ENCODE measurements around the gene GUCA1C. TPM values are rescaled to one million over a fixed set of nuclear protein-coding genes. Genes with fewer than 3 reads are reported as not detected.

GUCA1C gene
- total and polyA plus RNA-seq, 3 experiments from 2014 or later: not detected

- Mint-ChIP-seq H3K9me3 (peaks cover 0 to 2% (median 0%) of the 10 kb centered on the region in 5 donors), H3K27me3 (peaks cover 0 to 7% of the 10 kb centered on the region in 2 donors), H3K4me3 (no peak overlapping the region), H3K27ac (no peak overlapping the region), H3K36me3 (peaks cover 0 to 8% (median 0%) of the 10 kb centered on the region in 3 donors), H3K4me1 (no peaks in the 10 kb centered on the region)
- Histone ChIP-seq H3K27ac (ENCODE audit: low read depth, low read length) (no peak overlapping the region), H3K27me3 (ENCODE audit: insufficient read depth, low read length, poor library complexity, severe bottlenecking) (no peaks in the 10 kb centered on the region), H3K4me3 (ENCODE audit: low read length) (no peak overlapping the region), H3K36me3 (ENCODE audit: insufficient read depth, low read length) (no peaks in the 10 kb centered on the region), H3K4me1 (ENCODE audit: insufficient read depth, low read length) (no peaks in the 10 kb centered on the region), H3K9me3 (ENCODE audit: low read length) (no peaks in the 10 kb centered on the region)
- ChIA-PET CTCF (no interaction called here), POLR2A (no interaction called here)
- DNase-seq: no peak
These were observed 16.6 kb downstream of the GUCA1C start for GRCh38 chr3:108936924-108937689.

DNA sequence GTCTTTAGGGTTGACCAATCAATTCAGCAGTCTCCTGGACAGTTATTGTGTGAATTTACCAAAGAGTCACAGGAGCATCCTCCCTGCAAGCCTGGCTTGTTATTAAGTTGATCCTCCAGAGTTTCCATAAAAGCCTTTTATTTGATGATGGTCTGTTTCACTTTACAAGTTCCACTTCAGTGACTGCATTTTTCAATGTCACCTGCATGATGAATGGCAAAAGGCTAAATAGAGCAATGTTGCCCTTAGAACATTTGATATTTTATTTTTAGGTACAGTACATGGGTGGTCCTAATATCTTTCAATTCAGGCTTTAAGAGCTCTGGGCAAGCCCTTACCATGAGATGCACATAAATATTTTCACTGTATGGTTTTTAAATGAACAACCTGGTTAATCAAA is 22.6 kb downstream of the GUCA1C start:
- H3K9me3 ChIP-seq (ENCODE audit: low read length): peaks cover 4% of the 10 kb centered on the region
- no peak overlapping the region for H3K27ac Mint-ChIP-seq
- H3K27ac ChIP-seq (ENCODE audit: low read depth, low read length): no peak overlapping the region
- H3K27me3 ChIP-seq (ENCODE audit: insufficient read depth, low read length, poor library complexity, severe bottlenecking): no peaks in the 10 kb centered on the region
- no peak overlapping the region for H3K4me3 ChIP-seq (ENCODE audit: low read length)
- no peaks in the 10 kb centered on the region for H3K4me1 Mint-ChIP-seq
- DNase-seq: no peak
- H3K4me3 Mint-ChIP-seq: no peak overlapping the region
- POLR2A ChIA-PET: no interaction called here
- peaks cover 14 to 50% of the 10 kb centered on the region in 2 donors for H3K27me3 Mint-ChIP-seq
- no peaks in the 10 kb centered on the region for H3K4me1 ChIP-seq (ENCODE audit: insufficient read depth, low read length)
- peaks cover 7 to 23% (median 18%) of the 10 kb centered on the region in 5 donors for H3K9me3 Mint-ChIP-seq
- H3K36me3 ChIP-seq (ENCODE audit: insufficient read depth, low read length): no peaks in the 10 kb centered on the region
- CTCF ChIA-PET: no interaction called here
- H3K36me3 Mint-ChIP-seq: peaks cover 0 to 30% (median 0%) of the 10 kb centered on the region in 3 donors

DNA sequence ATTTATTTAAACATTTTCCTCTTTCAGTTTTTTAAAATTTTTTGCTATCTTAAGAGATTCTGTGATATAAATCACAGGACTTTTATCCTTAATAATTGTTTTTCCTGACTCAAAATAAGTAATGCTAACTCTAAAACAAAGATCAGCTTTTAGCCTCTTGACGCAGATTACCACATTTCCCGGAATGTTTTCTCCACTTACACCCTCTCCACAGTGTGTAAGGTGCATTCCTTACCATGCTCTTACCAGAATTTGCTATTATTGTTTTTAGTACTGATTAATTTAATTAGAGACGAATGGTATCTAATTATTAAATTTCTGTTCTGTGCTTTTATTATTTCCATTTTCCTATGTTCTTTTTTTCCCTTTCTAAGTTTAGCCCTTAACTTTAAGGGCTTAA is 34.8 kb downstream of the GUCA1C start:
- DNase-seq: no peak
- ChIA-PET POLR2A (no interaction called here), CTCF (interaction anchor here (1.6 kb wide), 1 partner anchor 257 kb away, joined by 6 read pairs; no protein-coding TSS in a partner anchor)
- H3K27ac ChIP-seq (ENCODE audit: low read depth, low read length): no peak overlapping the region
- Mint-ChIP-seq H3K9me3 (no peaks in the 10 kb centered on the region), H3K4me3 (no peak overlapping the region), H3K27me3 (peaks cover 0 to 8% of the 10 kb centered on the region in 2 donors), H3K4me1 (peaks cover 10 to 13% (median 13%) of the 10 kb centered on the region in 3 donors), H3K27ac (no peak overlapping the region), H3K36me3 (no peaks in the 10 kb centered on the region)
- no peaks in the 10 kb centered on the region for H3K27me3 ChIP-seq (ENCODE audit: insufficient read depth, low read length, poor library complexity, severe bottlenecking)
- no peaks in the 10 kb centered on the region for H3K9me3 ChIP-seq (ENCODE audit: low read length)
- H3K4me1 ChIP-seq (ENCODE audit: insufficient read depth, low read length): peaks cover 6% of the 10 kb centered on the region
- no peaks in the 10 kb centered on the region for H3K36me3 ChIP-seq (ENCODE audit: insufficient read depth, low read length)
- H3K4me3 ChIP-seq (ENCODE audit: low read length): no peak overlapping the region

GRCh38 chr3:108914774-108915641 is 38.7 kb downstream of the GUCA1C start:
- Histone ChIP-seq H3K9me3 (ENCODE audit: low read length) (no peaks in the 10 kb centered on the region), H3K27me3 (ENCODE audit: insufficient read depth, low read length, poor library complexity, severe bottlenecking) (no peaks in the 10 kb centered on the region), H3K4me3 (ENCODE audit: low read length) (no peak overlapping the region), H3K4me1 (ENCODE audit: insufficient read depth, low read length) (peaks cover 6% of the 10 kb centered on the region), H3K27ac (ENCODE audit: low read depth, low read length) (no peak overlapping the region), H3K36me3 (ENCODE audit: insufficient read depth, low read length) (no peaks in the 10 kb centered on the region)
- Mint-ChIP-seq H3K4me1 (peaks cover 14 to 21% (median 18%) of the 10 kb centered on the region in 3 donors), H3K36me3 (no peaks in the 10 kb centered on the region), H3K4me3 (peak overlapping the region in 6 of 7 donors; percentile 2 to 60 (median 53)), H3K27ac (peak overlapping the region in 1 of 8 donors; percentile 13), H3K27me3 (peaks cover 2 to 8% of the 10 kb centered on the region in 2 donors), H3K9me3 (no peaks in the 10 kb centered on the region)
- DNase-seq: peak; percentile 28 to 75 (median 62)
- CTCF ChIA-PET: interaction anchor here (0.6 to 6.3 kb wide), 35 partner anchors 9 to 427 kb away, joined by 3 to 65 read pairs (median 4); partner anchors contain the start of genes CIP2A, DZIP3 and TRAT1
- POLR2A ChIA-PET: no interaction called here

GRCh38 chr3:108909799-108910198 is 43.9 kb downstream of the GUCA1C start:
- Mint-ChIP-seq H3K4me1 (peaks cover 12 to 17% (median 14%) of the 10 kb centered on the region in 3 donors), H3K27me3 (peaks cover 0 to 4% of the 10 kb centered on the region in 2 donors), H3K4me3 (no peak overlapping the region), H3K27ac (no peak overlapping the region), H3K9me3 (no peaks in the 10 kb centered on the region), H3K36me3 (peaks cover 0 to 3% (median 0%) of the 10 kb centered on the region in 3 donors)
- DNase-seq: no peak
- peaks cover 4% of the 10 kb centered on the region for H3K4me1 ChIP-seq (ENCODE audit: insufficient read depth, low read length)
- POLR2A ChIA-PET: no interaction called here
- H3K27me3 ChIP-seq (ENCODE audit: insufficient read depth, low read length, poor library complexity, severe bottlenecking): no peaks in the 10 kb centered on the region
- CTCF ChIA-PET: no interaction called here
- no peak overlapping the region for H3K4me3 ChIP-seq (ENCODE audit: low read length)
- H3K9me3 ChIP-seq (ENCODE audit: low read length): no peaks in the 10 kb centered on the region
- H3K36me3 ChIP-seq (ENCODE audit: insufficient read depth, low read length): no peaks in the 10 kb centered on the region
- H3K27ac ChIP-seq (ENCODE audit: low read depth, low read length): no peak overlapping the region

DNA sequence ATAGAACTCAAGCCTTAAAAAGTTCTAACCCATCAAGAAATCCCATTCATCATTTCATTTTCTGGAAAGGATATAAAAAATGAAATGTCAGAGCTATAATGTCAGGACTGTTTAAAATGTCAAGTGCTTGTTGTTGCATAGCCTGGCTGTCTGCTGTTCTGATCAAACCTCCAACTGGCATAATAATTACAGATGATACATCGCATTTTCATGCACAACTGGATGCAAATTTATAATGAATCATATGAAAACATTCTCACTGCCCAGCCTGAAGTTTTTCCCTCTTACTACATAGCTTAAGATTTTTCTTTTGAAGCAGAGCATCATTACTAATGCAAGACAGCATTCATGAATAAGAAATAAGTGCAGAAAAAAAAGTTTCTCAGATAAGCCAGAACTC is 46.5 kb downstream of the GUCA1C start:
- Mint-ChIP-seq H3K27ac (no peak overlapping the region), H3K27me3 (peaks cover 0 to 3% of the 10 kb centered on the region in 2 donors), H3K4me1 (peaks cover 3 to 6% (median 5%) of the 10 kb centered on the region in 3 donors), H3K4me3 (no peak overlapping the region), H3K9me3 (no peaks in the 10 kb centered on the region), H3K36me3 (peaks cover 0 to 7% (median 0%) of the 10 kb centered on the region in 3 donors)
- CTCF ChIA-PET: interaction anchor here (0.8 to 2.9 kb wide), 2 partner anchors 8 to 10 kb away, joined by 3 to 8 read pairs; no protein-coding TSS in a partner anchor
- Histone ChIP-seq H3K9me3 (ENCODE audit: low read length) (no peaks in the 10 kb centered on the region), H3K4me3 (ENCODE audit: low read length) (no peak overlapping the region), H3K27ac (ENCODE audit: low read depth, low read length) (no peak overlapping the region), H3K4me1 (ENCODE audit: insufficient read depth, low read length) (no peaks in the 10 kb centered on the region), H3K27me3 (ENCODE audit: insufficient read depth, low read length, poor library complexity, severe bottlenecking) (no peaks in the 10 kb centered on the region), H3K36me3 (ENCODE audit: insufficient read depth, low read length) (no peaks in the 10 kb centered on the region)
- POLR2A ChIA-PET: no interaction called here
- DNase-seq: no peak

DNA sequence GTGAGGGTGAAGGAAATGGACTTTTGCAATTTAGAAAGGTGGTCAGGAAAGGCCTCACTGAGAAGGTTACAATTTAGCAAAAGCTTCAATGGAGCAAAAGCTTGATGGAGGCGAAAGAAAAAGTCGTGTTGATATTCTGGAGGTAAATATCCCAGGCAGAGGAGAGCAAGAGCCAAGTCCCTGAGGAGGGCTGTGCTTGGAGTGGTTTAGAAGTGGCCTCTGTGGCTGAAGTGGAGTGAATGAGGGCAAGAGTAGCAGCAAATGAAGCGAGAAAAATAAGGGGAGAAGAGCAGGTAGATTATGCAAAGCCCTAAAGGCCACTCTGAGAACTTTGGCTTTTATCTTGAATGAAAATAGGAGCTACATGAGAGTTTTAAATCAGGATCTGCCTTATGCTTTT is 54.1 kb downstream of the GUCA1C start:
- no peak overlapping the region for H3K27ac ChIP-seq (ENCODE audit: low read depth, low read length)
- DNase-seq: no peak
- CTCF ChIA-PET: no interaction called here
- no peaks in the 10 kb centered on the region for H3K9me3 ChIP-seq (ENCODE audit: low read length)
- Mint-ChIP-seq H3K9me3 (no peaks in the 10 kb centered on the region), H3K4me1 (peaks cover 6 to 13% (median 11%) of the 10 kb centered on the region in 3 donors), H3K36me3 (peaks cover 0 to 5% (median 0%) of the 10 kb centered on the region in 3 donors), H3K27me3 (no peaks in the 10 kb centered on the region), H3K4me3 (no peak overlapping the region), H3K27ac (peak overlapping the region in 2 of 8 donors; percentile 43 to 74)
- H3K27me3 ChIP-seq (ENCODE audit: insufficient read depth, low read length, poor library complexity, severe bottlenecking): no peaks in the 10 kb centered on the region
- no peaks in the 10 kb centered on the region for H3K4me1 ChIP-seq (ENCODE audit: insufficient read depth, low read length)
- POLR2A ChIA-PET: interaction anchor here (0.5 kb wide), 1 partner anchor 58 kb away, joined by 3 read pairs; no protein-coding TSS in a partner anchor
- no peak overlapping the region for H3K4me3 ChIP-seq (ENCODE audit: low read length)
- H3K36me3 ChIP-seq (ENCODE audit: insufficient read depth, low read length): no peaks in the 10 kb centered on the region

Measured in CD8-positive, alpha-beta memory T cell (primary cell).